H1 (cell line): ENCODE measurements around the gene SIRPB1. TPM values are rescaled to one million over a fixed set of nuclear protein-coding genes. Genes with fewer than 3 reads are reported as not detected.

ENCODE experiments used
- CEBPB ChIP-seq: IDR thresholded peaks from 2 replicates; pipeline ENCODE4 v1.6.1; 2012; ENCODE audit warnings: low read depth, low read length
- CHD7 ChIP-seq: fragments of 300-600 bp; sonication (generic); IDR thresholded peaks from 2 replicates; pipeline ENCODE4 v1.7.1; 2012; ENCODE audit warnings: low read length, moderate library complexity, mild to moderate bottlenecking, inconsistent platforms; ENCODE audit not compliant: insufficient replicate concordance
- KDM1A ChIP-seq: fragments of 200-600, 300-600 bp; sonication (generic); IDR thresholded peaks from 2 replicates; pipeline ENCODE4 v1.7.1; 2016; ENCODE audit warnings: mild to moderate bottlenecking, low read length, borderline replicate concordance
- SIRT6 ChIP-seq: IDR thresholded peaks from one replicate; pipeline ENCODE4 v1.7.1; 2012; ENCODE audit warnings: low read length, inconsistent platforms
- YY1 ChIP-seq: IDR thresholded peaks from 2 replicates; pipeline ENCODE4 v1.6.1; 2011; ENCODE audit warnings: low read depth, mild to moderate bottlenecking, low read length
- ZNF274 ChIP-seq: IDR thresholded peaks from 2 replicates; pipeline ENCODE4 v1.7.0; 2012; ENCODE audit warnings: low read length, borderline replicate concordance; ENCODE audit errors: extremely low read depth
- polyA plus RNA-seq, 7 experiments: library from polyadenylated mRNA; depleted of rRNA in 3 of 7; stranded (reverse) in 5 of 7; unstranded in 2 of 7; fragments of >200 nt in 5 of 7; fragments of 200-250 nt in 2 of 7; gene quantifications; 1 replicate in 5 of 7; 2 replicates in 1 of 7; 4 replicates in 1 of 7; pipeline versions ENCODE4 v1.2.1 to v1.2.3, GENCODE V29; 2011 to 2013; ENCODE audit warnings: missing spikeins in 2 of 7, mixed read lengths in 2 of 7
- total RNA-seq: library from RNA; stranded (reverse); fragmentation: NEBNext Ultra II Directional; extraction: Animal tissue kit (Norgen Biotek cat#: 25700); gene quantifications from 2 replicates; pipeline ENCODE4 v1.2.1, GENCODE V29; 2021

The SIRPB1 gene
- total and polyA plus RNA-seq, 2 of the 8 experiments (the other 6 are each of a cell fraction or from before 2014, with no cell fraction given): 0.14 to 0.99 TPM

GRCh38 chr20:1633535-1633934 lies 13.7 kb upstream of the SIRPB1 start (continued):
- no peak for TF ChIP-seq CHD7
- no peak for TF ChIP-seq KDM1A
- TF ChIP-seq CEBPB: no peak
- TF ChIP-seq SIRT6: no peak
- TF ChIP-seq ZNF274: no peak
- no peak for TF ChIP-seq YY1
